WERI-Rb-1 (cell line): ENCODE data around the gene MRPL51.

ENCODE experiments used
- DNase-seq: peaks from one replicate; pipeline ENCODE4 v3.0.0-alpha.2; 2020
- H3K27ac ChIP-seq: fragments of 250-450 bp; sonication (Bioruptor Pico); 2 replicates; pipeline ENCODE4 v1.5.1; 2020; ENCODE audit warnings: mild to moderate bottlenecking, moderate library complexity
- H3K27me3 ChIP-seq: fragments of 250-450 bp; sonication (Bioruptor Pico); 2 replicates; pipeline ENCODE4 v1.5.1; 2021; ENCODE audit warnings: mild to moderate bottlenecking, low read depth, moderate library complexity; ENCODE audit not compliant: insufficient read depth, severe bottlenecking
- H3K36me3 ChIP-seq: fragments of 250-450 bp; sonication (Bioruptor Pico); 2 replicates; pipeline ENCODE4 v1.5.1; 2020; ENCODE audit warnings: mild to moderate bottlenecking, moderate library complexity
- H3K4me3 ChIP-seq: 2 replicates; pipeline ENCODE4 v1.5.1; 2011; ENCODE audit warnings: low read depth, mild to moderate bottlenecking, control low read depth, low read length
- H3K9me3 ChIP-seq: fragments of 250-450 bp; sonication (Bioruptor Pico); 2 replicates; pipeline ENCODE4 v1.5.1; 2021; ENCODE audit warnings: mild to moderate bottlenecking, moderate library complexity; ENCODE audit not compliant: severe bottlenecking
- CTCF ChIP-seq: IDR thresholded peaks from 2 replicates; pipeline ENCODE4 v1.5.1; 2011; ENCODE audit warnings: low read depth, mild to moderate bottlenecking, control low read depth, inconsistent platforms, low read length

MRPL51 gene

GRCh38 chr12:6451348-6452244, 41.5 kb downstream of the MRPL51 start, which contains the start of gene TAPBPL:
TAPBPL (plus strand) TSS chr12:6452042; CDS start chr12:6452249, 207 bp downstream.
- no peaks in the 10 kb centered on the region for H3K27me3 ChIP-seq
- peaks cover 2% of the 10 kb centered on the region; the same call in 1 of the 2 replicates for H3K36me3 ChIP-seq
- no peak for TF ChIP-seq CTCF
- DNase-seq, result peak; percentile 86
- peak within 1 kb of the TSS; percentile 94 for H3K27ac ChIP-seq
- no peaks in the 10 kb centered on the region for H3K9me3 ChIP-seq
- H3K4me3 ChIP-seq, result peak within 1 kb of the TSS; percentile 65

GRCh38 chr12:6450869-6451347, 42.2 kb downstream of the MRPL51 start:
- peak; percentile 68 for DNase-seq
- no peak for TF ChIP-seq CTCF

GRCh38 chr12:6450091-6450868, 42.8 kb downstream of the MRPL51 start:
- TF ChIP-seq CTCF, result no peak
- no peaks in the 10 kb centered on the region for H3K9me3 ChIP-seq
- peak; percentile 85 for DNase-seq
- peaks cover 2% of the 10 kb centered on the region; the same call in 1 of the 2 replicates for H3K36me3 ChIP-seq
- no peaks in the 10 kb centered on the region for H3K27me3 ChIP-seq
- H3K4me3 ChIP-seq, result peak overlapping the region; percentile 65
- peak overlapping the region; percentile 94 for H3K27ac ChIP-seq

More at GRCh38 chr12:6450869-6451347, 42.2 kb downstream of the MRPL51 start:
- Histone ChIP-seq H3K27me3 (no peaks in the 10 kb centered on the region), H3K9me3 (no peaks in the 10 kb centered on the region), H3K4me3 (peak overlapping the region; percentile 65), H3K36me3 (peaks cover 2% of the 10 kb centered on the region; the same call in 1 of the 2 replicates), H3K27ac (peak overlapping the region; percentile 94)

GRCh38 chr12:6444704-6445688, 48.1 kb downstream of the MRPL51 start, which contains the start of gene CD27:
CD27 (plus strand) TSS chr12:6444955; CDS start chr12:6445096, 141 bp downstream.
- no peaks in the 10 kb centered on the region for H3K27me3 ChIP-seq
- H3K9me3 ChIP-seq, result no peaks in the 10 kb centered on the region
- no peak within 1 kb of the TSS for H3K27ac ChIP-seq

More at GRCh38 chr12:6444704-6445688, 48.1 kb downstream of the MRPL51 start, which contains the start of gene CD27:
- no peak for DNase-seq
- no peak for TF ChIP-seq CTCF
- Histone ChIP-seq H3K36me3 (peaks cover 2% of the 10 kb centered on the region; the same call in 1 of the 2 replicates), H3K4me3 (no peak within 1 kb of the TSS)
